D341Med (cell line): ENCODE measurements around the gene NLGN1.

Source experiments
- DNase-seq: peaks from one replicate; pipeline ENCODE4 v3.0.0; 2012; ENCODE audit warnings: low spot score

NLGN1 gene

DNA sequence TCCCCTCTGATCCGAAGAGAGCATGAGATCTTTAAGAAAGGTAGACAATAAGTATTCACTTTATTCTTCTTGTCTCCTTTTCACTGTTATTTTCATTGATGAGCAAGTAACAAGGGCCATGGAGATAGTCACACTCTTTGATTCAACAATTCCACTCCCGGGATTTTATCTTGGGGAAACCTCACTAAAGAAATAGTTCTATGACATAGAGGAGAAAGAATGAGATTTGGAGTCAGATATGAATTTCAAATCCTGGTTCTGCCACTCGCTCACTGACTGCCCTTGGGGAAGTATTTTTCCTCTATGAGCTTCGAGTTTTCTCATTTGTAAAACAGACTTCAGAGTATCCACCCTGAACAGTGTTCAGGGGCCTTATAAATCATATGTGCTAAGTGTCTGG is 514.6 kb downstream of the NLGN1 start:
- DNase-seq = no peak

DNA sequence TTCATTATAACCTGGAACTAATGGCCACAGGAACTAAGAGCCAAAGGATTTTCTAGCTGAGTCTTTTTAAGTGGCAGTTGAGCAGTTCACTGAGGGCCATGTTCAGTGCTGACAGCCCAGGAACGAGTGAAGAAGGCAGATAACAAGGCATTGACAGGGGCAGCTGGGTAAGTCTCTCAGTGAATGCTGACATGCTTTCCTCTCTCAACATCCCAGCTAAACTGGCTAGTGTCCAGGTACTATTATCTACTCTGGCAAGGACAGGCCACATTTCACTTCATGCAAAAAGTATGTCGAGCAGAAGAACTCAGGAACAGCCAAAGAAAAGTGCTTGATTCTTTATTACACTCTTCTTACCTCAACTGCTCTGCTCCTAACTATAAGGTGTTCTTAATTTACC is 515.9 kb downstream of the NLGN1 start:
- DNase-seq = no peak

DNA sequence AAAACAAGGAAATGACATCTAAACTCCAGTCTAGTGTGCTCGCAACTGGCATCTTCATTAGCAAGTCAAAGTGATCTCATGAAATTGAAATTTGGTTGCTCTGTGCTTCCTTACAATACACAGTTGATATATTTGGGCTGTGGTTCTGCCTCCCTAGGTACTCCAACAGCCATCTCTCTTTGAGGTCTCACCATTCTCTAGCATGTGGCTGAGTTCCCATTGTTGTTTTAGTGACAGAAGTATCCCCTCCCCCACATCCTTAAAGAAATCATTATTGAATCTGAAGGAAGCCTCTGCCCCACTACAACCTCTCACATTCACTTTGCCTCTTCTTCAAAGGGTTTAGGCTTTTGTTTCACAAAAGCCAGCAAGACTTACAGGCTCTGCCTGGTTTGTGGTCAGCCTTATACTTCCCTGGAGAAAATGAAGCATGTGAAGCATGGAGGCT is 516.5 kb downstream of the NLGN1 start:
- no peak for DNase-seq

DNA sequence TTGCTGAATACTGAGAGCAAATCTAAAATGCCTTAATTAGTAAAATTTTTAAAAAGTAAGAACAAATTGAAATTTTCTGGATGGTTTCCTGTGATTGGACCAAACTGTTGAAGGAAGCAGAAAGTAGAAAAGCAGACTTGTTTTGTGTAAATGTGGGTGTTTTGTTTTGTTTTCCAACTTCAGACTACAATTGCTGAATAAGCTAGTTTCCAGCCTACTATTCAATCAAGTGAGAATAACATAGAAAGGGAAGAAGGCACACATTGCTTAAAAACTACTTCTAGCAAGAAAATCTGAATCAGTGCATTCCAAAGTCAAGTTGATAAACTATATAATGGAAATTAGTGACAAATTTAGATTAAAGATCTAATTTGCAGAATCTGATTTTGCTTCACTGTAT is 519.3 kb downstream of the NLGN1 start:
- DNase-seq = no peak

DNA sequence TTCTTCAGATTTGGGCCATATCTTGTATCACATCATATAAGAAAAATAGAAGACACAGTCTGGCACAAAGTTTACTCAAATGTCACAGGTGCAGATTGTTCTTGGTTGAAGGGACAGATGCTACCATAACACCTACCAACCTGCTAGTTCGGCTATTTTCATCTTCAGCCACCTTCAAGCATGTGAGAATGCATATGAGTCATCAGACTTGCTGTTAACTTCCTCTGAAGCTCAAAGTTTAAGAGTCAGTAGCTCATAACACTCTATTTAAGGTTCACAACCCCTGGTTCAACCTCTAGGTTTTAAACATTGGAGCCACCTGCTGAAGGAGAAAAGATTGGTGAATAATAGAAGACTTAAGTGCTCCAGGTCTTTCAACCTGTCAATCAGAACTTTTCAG is 522.8 kb downstream of the NLGN1 start:
- DNase-seq = no peak

DNA sequence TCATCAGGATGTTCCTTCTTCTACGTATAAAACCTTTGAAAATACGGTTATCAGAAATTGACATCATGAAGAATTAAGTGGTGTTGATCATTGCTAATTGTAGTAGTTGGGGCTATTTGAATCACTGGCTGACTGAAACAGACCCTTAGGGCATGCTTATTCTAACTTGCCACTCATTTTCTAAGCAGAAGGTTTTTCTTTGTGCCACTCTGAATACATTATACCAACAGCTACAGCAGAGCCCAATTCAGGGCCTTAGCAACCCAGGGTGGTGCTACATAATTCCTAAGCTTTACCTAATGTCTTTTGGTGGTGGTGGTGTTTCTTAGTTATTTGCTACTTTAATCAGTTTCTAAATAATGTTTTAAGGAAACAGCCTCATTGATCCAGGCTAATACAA is 524.2 kb downstream of the NLGN1 start:
- no peak for DNase-seq

DNA sequence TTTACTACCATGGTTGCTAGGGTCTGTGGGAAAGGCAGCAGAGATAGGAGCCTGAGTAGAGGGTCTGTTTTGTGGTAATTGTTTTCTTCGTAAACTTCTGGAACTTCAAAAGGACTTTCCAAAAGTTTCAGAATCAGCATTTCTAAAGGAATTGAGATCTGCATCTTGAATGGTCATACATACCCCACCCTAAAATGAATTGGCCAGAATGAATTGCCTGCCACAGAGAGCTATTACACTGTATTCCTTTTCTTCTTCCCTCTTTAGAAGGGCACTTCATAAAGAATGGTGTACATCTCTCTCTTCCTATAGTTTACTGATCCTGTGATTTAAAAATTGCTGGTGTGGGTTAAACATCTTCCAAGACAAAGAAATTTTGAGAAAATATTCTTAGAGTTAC is 525.7 kb downstream of the NLGN1 start:
- no peak for DNase-seq

DNA sequence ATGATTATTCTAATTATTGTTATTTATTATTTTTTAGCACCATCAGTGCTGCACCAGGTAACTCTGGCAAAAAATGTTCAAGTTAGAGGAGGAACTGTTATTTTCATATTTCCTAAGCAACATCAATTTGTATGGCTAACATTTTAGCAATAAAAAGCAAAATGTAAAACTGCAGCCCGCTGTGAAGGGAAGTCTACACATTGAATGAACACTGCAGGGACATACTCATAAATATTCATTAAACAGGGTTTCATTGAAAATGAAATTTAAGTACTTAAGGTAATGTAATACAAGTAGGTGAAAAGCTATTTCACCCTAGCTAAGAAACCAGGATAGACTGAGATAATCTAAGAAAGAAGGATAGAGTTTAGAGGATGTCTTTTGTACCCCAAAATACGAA is 532.7 kb downstream of the NLGN1 start:
- no peak for DNase-seq

DNA sequence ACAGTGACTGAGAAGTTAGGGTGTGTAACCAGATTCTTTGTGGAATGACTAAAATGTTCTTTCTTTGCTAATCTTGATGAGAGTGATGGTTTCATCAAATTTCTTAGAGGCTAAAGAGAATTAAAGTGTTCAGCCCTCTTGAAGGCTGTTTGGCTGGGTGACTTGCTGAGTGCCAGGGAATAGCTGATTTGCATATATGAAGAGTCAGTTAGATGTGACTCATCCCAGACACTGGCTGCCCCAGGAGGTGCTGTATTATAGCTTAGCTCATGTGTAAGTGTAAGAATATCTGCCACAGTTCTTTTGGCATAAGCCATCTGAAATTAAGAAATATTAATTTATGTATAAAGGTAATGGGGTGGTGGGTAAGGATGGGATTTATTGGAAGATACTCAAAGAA is 535.1 kb downstream of the NLGN1 start:
- no peak for DNase-seq

DNA sequence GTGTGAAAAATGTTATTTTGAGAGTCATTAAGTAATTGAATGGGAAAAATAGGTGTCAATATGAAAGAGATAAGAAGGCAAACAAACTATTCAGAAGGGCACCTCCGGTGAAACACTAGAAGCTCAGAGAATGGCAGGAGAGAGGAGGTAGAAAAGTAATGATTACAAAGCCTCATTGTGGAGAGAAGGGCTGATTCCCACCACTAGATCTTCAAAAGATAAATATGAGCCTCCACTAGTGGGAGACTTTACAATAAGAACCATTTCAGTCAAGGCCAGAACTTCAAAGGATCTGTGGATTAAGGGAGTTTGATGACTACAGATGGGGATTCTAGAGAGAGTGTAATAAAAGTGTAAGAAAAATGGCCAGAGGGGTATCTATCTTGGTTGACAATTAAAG is 535.6 kb downstream of the NLGN1 start:
- DNase-seq = no peak

DNA sequence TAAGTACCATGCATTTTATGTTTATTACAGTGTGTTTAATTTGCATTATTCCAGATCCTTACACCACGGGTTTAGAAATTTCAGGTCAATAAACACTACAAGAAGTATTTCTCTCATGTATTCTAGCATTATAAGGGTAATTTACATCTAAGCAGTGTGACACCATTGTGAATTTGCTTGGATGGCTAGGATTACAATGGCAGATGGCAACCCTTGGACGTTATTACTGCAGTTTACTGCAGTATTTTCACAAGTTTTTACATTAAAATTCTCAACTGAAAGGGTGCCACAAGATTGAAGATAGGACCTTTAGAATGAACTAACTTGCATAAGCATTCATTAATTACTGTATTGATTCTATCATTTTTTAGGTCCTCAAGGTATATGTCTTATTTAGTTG is 538.8 kb downstream of the NLGN1 start:
- DNase-seq = no peak

DNA sequence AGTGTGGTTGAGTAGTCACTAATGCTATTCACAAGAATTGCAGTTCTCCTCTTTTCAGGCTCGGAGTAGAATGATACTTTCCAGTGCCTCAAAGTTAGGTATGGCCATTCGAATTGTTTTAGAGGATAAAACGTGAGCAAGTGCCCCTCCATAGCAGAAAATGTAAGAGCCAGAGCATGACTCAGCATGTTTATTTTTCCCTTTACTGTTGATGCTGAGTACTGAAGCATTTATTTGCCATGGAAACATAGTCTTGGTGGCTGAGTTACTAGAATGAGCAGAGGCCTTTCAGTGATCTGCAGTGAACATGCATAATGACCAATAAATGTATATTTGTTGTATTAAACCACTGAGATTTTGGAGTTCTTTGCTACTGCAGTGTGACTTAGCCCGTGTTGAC is 540.6 kb downstream of the NLGN1 start:
- no peak for DNase-seq

DNA sequence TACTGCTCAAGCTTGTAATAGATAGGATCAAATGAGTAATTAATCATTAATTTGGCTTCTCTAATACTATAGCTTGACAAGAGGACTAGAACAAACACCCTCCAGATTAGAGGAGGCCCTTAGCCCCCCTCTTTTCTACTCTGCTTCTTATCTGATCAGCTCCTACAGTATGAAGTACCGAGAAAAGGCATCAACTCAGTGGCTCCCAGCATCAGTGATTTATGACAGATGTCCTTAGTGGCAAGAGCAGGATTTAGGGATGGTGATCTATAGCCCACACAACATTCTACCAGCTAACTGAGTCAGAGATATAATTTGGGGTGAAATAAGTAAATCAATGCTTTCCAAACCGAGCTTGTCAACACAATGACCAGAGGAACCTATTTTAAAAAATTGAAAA is 541.1 kb downstream of the NLGN1 start:
- DNase-seq = no peak

DNA sequence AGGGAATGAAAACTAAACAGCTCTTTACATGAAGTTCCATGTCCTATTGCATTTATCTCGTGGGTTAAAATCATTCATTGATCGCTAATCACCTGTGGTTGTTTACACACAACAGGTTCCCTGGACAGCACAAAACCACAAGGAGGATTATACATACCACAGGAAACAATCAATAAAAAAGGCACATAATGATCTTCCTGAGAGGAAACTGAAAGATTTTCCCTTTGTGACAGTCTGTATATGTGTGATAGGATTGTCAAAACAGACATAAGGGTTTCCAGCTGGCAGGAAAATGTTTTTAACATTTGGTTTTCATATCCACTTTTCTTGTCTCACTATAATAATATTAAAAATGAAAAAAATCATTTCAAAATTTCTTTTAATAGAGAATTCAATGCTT is 541.8 kb downstream of the NLGN1 start:
- no peak for DNase-seq

DNA sequence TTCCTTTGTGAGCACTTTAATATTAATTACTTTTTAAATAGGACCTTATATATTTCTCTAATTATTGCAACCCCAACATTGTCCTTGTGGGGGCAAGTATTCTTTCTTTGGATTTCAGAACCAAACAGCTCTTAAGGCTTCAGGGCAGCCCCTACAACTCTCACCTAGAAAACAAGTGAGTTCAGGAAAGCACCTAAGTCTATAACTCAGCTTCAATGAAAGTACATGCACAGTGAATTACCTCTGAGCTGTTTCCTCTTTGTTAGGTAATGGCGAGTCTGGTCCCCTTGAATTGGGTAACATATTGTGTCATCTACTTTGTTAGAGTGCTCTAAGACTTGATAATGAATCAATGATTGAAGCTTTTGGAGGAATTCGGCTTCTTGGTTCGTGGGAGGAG is 545.7 kb downstream of the NLGN1 start:
- no peak for DNase-seq

DNA sequence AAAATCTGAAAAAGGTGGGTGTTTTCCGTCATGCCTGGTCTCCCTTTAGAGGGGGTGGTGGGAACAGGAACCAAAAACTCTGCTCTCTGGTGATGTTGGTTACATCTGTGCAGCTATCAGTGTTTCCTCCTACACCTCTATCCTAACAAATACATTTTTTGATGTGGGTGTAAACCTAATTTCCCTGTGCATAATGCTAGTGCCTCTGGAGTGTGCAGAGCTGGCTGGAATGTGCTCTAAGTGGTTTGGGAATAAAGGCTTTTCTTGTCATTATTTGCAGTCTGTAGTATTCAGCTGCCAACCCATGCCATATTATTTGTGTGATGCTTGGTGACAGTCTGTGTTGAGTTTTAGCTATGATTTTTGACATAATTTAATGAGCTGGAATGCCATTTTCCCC is 547.6 kb downstream of the NLGN1 start:
- no peak for DNase-seq

DNA sequence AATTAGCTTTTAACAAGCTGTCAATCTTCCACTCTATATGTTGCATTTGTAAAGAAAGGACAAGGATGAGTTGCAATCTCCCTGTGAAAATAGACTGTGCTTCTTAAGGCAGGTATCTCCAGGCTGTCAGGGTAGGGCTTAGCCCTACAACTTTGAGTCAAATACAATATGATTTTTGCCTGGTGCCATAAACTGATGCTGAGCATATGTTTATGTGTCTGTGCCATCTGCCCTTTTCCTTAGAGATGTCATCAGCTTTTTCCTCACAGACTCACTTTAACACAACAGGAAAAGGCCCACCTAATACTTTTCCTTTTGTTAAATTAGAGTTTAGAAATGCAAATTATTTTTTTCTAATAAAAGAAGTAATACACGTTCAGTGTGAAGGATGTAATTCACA is 548.3 kb downstream of the NLGN1 start:
- no peak for DNase-seq

DNA sequence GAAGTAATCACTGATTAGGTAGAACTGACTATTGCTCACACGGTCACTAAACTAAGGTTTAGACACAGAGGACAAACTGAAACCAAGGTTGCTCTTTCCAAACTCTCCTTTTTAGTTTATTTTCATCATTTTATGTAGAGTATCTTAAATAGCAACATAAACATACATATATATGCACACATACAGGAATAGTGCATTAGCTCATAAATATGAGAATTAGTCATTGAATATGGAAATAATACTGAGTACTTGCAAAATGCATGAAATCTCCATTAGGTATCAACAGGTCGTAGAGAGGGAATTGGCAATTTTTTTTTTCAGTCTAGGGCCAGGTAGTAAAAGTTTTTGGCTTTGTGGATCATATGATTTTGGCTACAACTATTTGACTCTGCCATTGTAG is 557.1 kb downstream of the NLGN1 start:
- DNase-seq = no peak

DNA sequence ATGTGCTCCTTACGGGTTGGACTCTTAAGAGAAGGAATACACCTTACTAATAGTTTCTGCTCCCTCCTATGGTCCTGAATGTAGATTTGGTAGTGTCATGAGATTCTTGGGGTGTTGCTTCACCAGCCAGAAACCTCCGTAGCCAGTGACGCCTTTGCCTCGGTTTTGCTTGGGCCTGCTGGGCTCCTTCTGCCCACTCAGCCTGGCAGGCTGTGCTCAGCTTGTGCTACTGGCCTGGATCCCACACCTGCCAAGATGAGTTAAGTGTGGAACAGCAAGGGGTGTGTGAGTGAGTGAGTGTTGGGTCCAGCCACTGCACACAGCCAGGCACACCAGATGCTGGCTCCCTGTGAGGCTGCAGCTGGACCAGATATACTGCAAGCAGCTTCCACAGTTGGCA is 560.1 kb downstream of the NLGN1 start:
- no peak for DNase-seq

DNA sequence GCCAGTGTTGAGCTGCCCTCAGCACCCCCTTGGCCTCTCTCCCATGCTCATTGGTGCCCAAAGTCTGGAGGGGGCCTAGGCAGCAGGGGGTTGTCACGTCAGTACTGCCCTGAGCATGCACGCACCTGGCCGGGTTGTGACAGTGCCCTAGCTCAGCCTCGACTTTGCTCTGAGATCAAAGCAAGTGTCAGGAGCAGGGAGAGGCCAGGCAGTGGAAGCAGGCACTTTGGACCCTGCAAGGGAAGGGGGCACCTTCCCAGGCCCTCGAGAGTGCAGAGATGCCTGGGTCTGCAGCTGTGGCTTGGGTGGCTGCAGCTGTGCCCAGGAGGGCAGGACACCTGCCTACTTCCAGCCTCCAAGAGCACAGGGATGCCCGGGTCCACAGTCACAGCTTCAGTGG is 561.3 kb downstream of the NLGN1 start:
- no peak for DNase-seq

DNA sequence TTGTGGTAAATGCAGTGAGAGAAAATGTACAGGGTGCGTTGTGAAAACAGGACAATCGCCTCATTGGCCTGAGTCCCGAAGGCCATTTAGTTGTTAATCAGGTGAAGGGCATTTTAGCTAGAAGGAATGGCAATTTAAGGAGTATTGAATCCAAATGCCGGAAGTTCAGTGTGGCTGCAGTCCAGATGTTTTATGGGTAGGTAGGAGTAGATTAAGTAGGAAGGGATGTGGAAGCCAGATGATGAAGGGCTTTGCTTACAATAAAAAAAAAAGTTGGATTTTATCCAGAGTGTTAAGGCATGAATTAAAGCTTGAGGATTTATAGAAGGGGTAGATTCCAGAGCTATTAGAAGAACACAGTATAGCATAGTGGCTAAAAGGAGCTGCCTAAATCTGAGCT is 572.7 kb downstream of the NLGN1 start:
- DNase-seq = no peak

DNA sequence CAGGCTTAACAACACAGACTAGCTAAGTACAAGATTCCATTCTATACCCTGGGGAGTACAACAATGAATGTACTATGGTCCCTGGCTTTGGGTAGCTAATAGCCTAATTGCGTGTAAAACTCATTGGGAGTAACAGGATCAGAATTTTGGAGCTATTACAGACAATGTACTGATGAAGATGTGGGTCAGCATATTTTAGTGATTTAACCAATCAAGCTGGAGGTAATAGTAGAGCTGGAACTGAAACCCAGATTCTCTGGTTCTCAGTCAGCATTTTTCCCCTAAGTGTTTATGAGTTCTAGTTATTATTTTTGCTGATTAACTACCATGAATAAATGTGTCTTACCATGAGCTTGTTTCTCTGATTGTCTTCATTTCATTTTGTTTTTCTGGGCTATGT is 578.7 kb downstream of the NLGN1 start:
- no peak for DNase-seq

DNA sequence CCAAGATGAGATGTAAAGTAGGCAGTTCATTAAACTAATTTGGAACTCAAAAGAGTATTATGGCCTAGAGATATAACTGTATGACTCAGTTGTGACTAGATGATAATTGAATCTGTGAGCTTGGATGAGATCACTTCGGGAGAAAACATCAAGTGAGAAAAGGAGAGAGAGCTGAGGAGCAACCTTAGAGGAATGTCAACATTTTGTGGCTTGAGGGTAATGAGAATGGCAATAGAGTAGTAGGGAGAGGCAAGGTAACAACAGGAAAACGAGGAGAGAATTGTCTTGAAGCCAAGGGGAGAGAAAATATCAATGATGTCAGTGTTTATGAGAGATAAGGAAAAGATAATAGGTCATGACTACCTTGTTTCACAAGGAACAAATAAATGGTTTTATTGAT is 580.2 kb downstream of the NLGN1 start:
- no peak for DNase-seq

DNA sequence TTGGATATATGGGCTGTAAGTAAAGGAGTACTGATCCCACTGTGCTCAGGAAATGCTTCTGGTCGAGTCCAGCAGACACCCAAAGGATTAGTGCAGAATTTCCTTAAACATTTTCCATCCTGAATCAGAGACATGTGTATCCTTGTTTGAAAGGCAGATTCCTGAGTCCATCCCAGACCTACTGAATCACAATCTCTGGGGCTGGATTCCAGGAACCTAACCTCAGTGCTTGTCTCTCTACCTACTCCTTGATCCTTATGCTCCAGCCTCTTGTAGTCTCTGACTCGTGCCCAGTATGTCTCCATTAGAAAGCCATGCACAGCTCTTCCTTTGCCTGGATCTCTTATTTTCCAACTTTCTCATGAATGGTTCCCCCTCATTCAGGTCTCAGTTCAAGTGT is 585.8 kb downstream of the NLGN1 start:
- no peak for DNase-seq

DNA sequence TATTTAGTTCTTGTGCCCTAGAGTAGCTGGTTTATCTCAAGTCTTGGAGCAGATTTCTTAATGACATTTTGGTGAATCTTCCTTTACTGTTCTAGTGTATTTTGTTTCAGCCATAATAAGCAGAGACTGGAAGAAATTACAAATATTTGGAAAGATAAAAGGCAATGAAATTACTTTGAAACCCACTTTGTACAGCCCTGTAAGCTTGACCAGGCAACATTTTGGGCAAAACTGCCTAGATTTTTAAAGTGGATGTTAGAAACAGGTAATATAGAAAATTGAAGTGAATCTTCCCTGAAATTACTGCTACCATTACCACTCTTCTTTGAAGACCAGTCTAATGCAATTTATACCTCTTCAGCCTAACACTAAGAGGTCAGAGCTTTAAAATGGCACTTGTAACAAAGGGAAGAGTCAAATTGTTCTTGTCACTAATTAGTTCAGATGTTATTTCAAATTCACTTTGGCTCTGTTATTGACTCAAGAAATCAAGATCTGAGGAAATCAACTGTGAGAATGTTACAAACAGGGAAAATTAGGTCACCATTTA is 589.4 kb downstream of the NLGN1 start:
- no peak for DNase-seq
